GM12878 (cell line): ENCODE results near the gene LMTK2.

Source experiments
- TF ChIP-seq, protein P1 (sequence below): IDR thresholded peaks from 2 replicates; pipeline ENCODE4 v1.6.1; 2012; ENCODE audit warnings: low read depth, low read length, improper control_type of control experiment
- TF ChIP-seq, protein P2 (sequence below), 3 experiments: IDR thresholded peaks in 2 of 3; conservative IDR thresholded peaks in 1 of 3; 2 replicates each; pipeline ENCODE4 v1.5.1; 2011; ENCODE audit warnings: low read depth in 3 of 3, low read length in 3 of 3, mild to moderate bottlenecking in 3 of 3, control low read depth in 2 of 3, moderate library complexity in 2 of 3, inconsistent platforms in 1 of 3, mixed read lengths in 1 of 3; ENCODE audit not compliant: control insufficient read depth in 2 of 3, insufficient read depth in 1 of 3; ENCODE audit errors: extremely low read depth in 1 of 3

DNA sequence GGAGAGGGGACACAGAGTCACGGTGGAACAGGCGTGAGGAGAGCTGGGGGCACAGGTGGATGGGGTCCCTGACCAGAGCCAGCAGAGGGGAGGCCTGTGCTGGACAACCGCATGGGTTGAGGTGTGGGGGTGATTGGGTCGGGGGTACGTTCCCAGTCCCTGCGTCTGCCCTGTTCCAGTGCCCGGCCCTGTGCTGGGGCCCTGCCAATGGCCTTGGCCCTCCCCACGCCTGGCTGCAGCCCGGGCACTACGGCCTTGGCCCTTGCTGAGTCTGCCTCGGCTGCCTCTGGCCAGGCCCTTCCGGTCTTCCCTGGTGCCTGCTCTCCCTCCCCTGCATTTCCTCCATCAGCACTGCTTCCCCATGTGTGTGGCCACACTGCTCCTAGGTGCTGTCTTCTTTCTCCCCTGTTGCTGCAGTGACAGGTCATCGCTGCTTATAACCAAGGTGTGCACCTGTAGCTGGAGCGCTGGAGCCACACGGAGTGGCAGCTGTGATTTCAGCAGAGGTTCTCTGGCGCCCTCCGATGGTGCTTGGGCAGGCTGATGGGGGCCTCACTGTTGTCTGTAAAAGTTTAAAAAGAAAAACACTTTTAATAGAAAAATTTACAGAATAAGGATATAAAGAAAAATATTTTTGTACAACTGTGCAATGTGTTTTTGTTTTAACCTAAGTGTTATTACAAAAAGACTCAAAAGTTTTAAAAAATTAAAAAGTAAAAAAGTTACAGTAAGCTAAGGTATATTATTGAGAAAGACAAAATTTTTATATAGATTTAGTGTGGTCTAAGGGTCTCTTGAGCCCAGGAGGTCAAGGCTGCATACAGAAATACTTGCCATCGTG is 59.4 kb downstream of the LMTK2 start:
- TF ChIP-seq, protein P1, sequence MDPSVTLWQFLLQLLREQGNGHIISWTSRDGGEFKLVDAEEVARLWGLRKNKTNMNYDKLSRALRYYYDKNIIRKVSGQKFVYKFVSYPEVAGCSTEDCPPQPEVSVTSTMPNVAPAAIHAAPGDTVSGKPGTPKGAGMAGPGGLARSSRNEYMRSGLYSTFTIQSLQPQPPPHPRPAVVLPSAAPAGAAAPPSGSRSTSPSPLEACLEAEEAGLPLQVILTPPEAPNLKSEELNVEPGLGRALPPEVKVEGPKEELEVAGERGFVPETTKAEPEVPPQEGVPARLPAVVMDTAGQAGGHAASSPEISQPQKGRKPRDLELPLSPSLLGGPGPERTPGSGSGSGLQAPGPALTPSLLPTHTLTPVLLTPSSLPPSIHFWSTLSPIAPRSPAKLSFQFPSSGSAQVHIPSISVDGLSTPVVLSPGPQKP: no peak
- TF ChIP-seq, protein P2, sequence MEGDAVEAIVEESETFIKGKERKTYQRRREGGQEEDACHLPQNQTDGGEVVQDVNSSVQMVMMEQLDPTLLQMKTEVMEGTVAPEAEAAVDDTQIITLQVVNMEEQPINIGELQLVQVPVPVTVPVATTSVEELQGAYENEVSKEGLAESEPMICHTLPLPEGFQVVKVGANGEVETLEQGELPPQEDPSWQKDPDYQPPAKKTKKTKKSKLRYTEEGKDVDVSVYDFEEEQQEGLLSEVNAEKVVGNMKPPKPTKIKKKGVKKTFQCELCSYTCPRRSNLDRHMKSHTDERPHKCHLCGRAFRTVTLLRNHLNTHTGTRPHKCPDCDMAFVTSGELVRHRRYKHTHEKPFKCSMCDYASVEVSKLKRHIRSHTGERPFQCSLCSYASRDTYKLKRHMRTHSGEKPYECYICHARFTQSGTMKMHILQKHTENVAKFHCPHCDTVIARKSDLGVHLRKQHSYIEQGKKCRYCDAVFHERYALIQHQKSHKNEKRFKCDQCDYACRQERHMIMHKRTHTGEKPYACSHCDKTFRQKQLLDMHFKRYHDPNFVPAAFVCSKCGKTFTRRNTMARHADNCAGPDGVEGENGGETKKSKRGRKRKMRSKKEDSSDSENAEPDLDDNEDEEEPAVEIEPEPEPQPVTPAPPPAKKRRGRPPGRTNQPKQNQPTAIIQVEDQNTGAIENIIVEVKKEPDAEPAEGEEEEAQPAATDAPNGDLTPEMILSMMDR (IDR thresholded peaks at IDR 0.05 in 2 of 3, conservative IDR thresholded peaks at IDR 0.05 in 1 of 3; ENCODE audit: control insufficient read depth in 2 of 3, extremely low read depth in 1 of 3, insufficient read depth in 1 of 3, low read depth in 3 of 3, low read length in 3 of 3): peak; percentile 55 to 66 (median 59)
